GM19043 (cell line): ENCODE results near the gene MFAP5.
A peak's percentile ranks its signal among the peaks of the same experiment; 100 is the strongest.

Experiments
- ATAC-seq: cut with Tn5 transposase; IDR thresholded peaks from one replicate; pipeline ENCODE4 v1.9.1; 2021; ENCODE audit warnings: low read depth; ENCODE audit not compliant: unreplicated experiment

MFAP5 gene

DNA sequence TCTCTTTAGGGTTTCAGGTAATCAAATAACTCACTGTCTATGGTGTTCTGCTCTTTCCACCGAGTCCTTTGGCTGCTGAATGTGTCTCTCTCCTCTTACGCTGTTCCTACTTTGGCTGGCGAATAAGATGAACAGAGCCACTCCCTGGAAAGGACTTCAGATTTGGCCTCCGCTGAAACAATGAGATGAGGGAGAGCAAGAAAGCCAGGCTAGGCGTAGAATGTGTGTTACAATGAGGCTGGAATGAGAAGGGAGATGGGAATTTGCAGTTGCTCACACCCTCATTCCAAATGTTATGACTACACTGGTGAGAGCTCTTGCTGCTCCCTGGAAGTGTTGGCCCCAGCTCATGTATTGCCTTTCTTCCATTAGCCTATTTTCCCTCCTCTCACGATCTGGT is at the start of gene MFAP5:
Gene MFAP5, minus strand, starts transcription at position 234 of the 400 bp plus-strand sequence. CDS start 722 bp downstream, outside the sequence.
- ATAC-seq: no peak

DNA sequence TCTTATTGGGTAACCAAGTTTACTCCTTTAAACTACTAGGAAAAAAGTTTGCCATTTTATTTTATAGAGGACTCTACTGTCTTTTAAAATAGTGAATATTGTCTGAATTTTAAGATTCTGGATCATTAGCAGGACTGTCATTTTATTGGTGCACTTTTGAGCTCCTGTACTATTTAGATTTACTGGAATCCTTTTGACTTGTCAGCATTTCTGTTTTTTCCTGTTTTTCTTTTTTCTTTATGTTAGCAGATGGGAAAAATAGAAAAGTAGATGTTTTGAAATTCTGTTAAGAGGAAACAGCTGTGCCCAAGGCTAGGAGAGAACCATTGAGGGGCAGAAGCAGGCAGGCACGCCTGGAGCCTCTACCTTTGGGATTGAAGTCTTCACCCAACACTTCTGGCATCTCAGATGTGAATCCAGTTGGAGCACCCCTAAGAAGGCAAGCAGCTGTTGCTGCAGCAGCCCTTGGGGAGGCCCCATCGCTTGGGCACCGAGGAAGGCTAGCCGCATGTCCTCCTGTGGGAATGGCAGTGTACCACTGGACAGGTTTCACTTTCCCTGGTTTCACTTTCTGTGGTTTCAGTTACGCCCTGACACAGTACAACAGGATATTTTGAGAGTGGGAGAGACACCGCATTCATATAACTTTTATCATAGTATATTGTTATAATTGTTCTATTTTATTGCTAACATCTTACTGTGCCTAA is 46.7 kb upstream of the MFAP5 start:
- ATAC-seq: no peak

GRCh38 chr12:8702159-8702558 is 39.5 kb upstream of the MFAP5 start:
- ATAC-seq: no peak

DNA sequence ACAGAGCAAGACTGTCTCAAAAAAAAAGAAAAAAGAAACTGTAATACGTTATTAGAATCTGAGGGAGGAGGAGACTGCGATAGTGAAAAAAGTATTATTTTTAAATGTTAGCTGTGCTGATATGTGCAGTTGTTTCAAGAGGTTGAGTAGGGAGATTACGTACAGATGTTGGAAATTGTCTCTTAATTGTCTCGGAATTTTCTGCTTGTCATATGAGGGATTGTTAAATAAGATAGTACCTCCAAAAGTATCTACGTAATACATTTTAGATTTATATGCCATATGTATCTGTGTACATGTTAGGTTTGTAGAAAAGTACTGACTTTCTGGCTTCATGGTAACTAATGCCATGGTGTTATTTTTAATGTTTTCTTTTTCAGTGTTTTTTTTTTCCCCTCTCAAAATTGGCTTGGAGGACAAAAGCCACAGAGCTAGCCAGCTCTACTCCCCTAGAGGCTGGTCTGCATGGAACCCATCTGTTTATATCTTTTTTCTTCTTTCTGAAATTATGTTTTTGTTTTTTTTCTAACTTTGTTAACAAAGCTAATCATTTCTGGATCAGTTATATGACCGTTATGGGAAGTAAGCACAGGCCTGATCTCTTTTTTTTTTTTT is 38.5 kb upstream of the MFAP5 start:
- ATAC-seq: no peak

DNA sequence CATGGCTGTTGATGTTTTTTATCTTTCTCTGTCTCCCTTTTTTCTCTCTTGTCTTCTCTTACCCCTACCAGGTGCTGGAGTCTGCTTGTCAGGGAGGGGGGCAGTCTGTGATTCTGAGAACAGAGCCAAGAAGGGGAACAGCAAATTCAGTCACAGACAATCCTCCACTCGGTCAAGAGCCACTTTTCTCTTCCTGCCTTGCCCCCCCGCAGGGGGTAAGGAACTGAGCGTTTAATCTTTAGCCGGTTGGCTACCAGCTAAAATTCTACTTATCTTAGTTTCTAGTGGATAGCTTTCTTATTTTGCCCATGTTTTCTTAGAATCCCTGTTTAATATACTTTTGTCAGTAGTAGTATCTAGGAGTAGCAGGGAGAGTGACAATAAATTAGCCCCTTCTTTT is 37.1 kb upstream of the MFAP5 start:
- no peak for ATAC-seq

DNA sequence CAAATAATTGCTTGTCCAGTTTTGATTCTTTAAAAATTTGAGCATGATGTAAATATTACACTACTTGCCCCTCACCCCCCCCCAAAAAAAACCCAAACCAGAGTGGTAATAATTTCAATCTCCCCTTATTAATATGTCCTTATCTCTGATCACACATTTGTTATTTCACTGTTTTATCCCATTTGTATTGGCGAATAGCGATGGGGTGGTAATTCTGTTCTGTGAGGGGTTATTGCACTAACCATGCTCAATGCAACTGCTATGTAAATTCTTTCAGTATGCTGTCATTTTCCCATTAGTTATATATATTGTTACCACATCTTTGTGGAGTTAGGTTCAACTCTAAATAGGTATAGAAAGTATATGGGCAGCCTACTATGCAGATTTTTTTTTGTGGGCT is 36.3 kb upstream of the MFAP5 start:
- ATAC-seq: no peak

DNA sequence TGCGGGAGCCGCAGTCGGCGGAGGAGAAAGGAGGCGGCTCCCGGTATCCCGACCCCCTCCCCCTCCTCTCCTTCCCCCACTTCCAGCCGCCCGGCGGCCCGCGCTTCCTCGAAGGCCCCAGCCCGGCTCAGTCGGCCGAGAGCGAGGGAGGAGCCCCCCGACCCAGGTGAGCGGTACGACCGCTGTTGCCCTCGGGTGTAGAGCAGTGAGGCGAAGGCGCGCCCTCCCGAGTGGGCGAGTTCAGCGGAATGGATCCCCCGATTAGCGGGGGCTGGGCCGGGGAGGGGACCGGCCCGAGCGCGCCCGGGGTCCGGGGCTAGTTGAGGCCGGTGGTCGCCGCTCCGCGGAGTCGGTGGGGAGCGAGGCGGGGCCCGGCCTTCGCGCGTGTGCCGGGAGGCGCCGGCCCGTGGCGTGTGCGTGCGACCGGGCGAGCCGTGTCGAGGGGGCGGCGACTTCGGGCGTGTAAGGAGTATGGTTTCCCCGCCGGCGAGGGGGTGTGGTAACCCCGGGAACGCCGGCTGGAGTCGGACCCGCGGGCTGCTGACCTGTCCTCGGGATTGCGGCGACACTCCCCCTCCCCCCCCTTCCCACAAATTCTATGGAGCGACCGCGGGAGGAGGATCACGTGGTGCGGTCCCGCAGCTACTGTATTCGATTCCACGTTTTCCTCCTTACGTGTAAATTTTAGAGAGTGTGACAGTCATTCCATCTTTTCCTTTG is 35.7 kb upstream of the MFAP5 start:
- peak; percentile 32 for ATAC-seq

- peak; percentile 69 for ATAC-seq
Observed at GRCh38 chr12:8697476-8698131, 35.0 kb upstream of the MFAP5 start, which contains the start of gene RIMKLB. RIMKLB (plus strand) TSS chr12:8697991; CDS start chr12:8713867, 15,876 bp downstream.

DNA sequence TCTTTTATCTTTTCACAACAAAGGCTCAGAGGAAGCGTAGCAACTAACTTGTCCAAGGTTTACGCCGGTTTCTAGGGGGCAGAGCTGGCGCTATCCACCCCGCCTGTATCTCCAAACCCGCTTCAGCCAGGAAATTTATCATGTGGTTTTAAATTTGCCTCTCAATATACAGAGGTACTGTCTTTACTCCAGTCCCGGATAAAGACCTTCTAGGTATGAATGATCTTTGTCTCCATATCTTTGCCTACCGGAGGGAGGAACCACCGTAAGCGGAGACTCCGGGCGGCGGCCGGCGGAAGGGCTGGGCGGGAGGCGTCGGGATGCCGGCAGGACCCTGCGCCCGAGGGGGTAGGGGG is 34.5 kb upstream of the MFAP5 start:
- peak; percentile 9 for ATAC-seq

DNA sequence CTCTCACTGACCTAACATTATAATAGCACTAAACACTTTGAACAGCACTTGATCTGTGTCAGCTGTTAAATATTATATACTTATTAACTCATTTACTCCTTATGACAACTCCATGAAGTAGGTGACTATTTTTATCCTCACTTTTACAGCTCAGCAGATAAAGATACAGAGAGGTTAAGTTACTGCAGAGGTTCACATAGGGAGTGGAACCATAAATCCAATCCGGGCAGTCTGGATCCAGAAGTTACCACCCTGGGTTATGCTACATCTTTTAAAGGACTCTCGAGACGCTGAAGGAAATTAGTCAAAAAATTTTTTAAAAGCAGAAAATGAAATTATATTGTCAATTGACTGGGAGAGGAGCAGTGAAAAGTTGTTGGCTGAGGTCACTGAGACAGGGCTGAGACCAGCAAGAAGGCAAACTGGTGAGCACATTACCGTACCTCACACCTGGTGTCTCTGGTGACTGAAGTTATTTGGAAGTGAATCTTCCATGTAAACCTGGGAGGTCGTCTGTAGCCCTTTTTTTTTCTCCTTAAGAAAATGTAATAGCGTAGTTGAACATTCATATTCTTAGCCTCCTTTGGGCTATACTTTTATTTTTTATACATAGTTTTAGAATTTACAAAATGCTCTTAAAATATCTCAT is 33.9 kb upstream of the MFAP5 start:
- ATAC-seq: no peak

GRCh38 chr12:8695116-8695515 is 32.5 kb upstream of the MFAP5 start:
- no peak for ATAC-seq

GRCh38 chr12:8692573-8692972 is 29.9 kb upstream of the MFAP5 start:
- no peak for ATAC-seq

DNA sequence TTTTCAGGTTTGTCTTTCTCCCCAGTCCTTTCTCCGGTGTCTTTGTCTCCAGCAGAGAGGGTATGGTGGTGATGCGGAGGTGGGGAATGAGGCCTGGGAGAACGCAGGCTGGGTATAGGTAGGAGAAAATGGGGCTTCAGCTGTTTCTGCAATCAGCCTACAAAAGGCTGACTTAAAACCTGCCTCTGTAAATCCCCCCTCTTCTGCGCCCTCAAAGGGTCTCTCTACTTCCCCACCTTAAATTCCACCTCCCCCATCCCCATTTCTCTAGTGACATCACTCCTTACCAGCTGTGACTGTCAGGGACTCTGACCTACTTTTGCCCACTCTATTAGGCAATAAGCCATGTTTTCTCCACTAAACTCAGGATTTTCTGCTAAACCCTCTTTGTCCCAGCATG is 27.1 kb upstream of the MFAP5 start:
- ATAC-seq: no peak

- ATAC-seq: no peak
Observed at GRCh38 chr12:8687846-8688601, 25.4 kb upstream of the MFAP5 start.

GRCh38 chr12:8685051-8685450 is 22.4 kb upstream of the MFAP5 start:
- ATAC-seq: no peak

DNA sequence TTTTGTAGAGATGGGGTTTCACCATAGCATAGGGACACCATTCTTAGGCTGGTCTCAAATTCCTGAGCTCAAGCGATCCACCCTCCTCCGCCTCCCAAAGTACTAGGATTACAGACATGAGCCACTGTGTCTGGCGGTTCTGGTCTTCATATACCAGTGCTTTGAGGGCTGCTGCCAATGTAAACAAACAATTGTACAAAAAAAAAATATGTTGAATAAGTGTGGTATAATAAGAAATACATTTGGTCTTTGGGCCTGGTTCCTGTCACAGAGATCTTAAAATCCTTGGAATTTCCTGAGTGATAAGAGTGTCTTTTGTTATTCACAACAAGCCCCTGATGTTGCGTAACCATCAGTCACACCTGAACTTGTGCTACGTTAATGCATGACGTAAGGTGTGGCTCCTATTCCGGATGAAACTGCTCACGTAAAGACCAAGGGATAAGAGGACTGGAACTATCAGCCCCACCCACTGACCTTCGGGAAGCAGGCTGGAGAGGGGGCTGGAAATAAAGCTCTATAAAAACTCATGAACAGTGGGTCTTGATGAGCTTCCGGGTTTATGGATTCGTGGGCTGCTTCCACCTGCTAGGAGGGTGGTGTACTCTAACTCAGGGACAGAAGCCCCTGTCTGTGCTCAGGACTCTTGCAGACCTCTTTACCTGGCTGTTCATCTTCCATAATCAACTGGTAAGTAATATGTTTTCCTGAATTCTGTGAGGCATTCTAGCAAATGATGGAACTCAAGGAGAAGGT is 18.7 kb upstream of the MFAP5 start:
- no peak for ATAC-seq

DNA sequence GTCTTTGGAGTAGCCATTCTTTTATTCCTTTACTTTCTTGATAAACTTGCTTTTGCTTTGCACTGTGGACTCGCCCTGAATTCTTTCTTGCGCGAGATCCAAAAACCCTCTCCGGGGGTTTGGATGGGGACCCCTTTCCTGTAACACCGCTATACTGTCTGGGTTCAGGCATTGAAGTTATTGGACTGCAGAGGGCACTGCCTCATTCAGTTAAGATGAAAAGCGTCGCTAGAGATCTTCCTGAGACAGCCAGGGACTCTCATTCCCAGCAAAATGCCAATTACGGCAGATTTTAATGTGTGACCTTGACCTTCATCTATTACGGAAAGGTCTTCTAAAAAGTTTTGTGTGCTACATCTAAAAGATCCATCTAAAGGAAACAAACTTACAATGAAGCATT is 17.9 kb upstream of the MFAP5 start:
- ATAC-seq: no peak

- no peak for ATAC-seq
Observed at GRCh38 chr12:8678661-8679111, 16.1 kb upstream of the MFAP5 start.

- ATAC-seq: no peak
Observed at GRCh38 chr12:8677362-8677761, 14.7 kb upstream of the MFAP5 start.
